ENCODE results near the gene HNRNPLL. TPM values are rescaled to one million over a fixed set of nuclear protein-coding genes. Genes with fewer than 3 reads are reported as not detected.

Gene HNRNPLL
- total RNA-seq, 1 donor from 2014 or later, result 63.0 TPM

GRCh38 chr2:38557981-38558380 is 44.7 kb downstream of the HNRNPLL start:
- Mint-ChIP-seq H3K36me3 (ENCODE audit: unreplicated experiment) (peaks cover 31% of the 10 kb centered on the region), H3K27me3 (ENCODE audit: unreplicated experiment) (no peaks in the 10 kb centered on the region), H3K27ac (ENCODE audit: unreplicated experiment) (no peak overlapping the region), H3K4me1 (ENCODE audit: unreplicated experiment) (no peaks in the 10 kb centered on the region), H3K4me3 (ENCODE audit: unreplicated experiment) (no peak overlapping the region), H3K9me3 (ENCODE audit: unreplicated experiment) (no peaks in the 10 kb centered on the region)
- TF ChIP-seq, protein P1, sequence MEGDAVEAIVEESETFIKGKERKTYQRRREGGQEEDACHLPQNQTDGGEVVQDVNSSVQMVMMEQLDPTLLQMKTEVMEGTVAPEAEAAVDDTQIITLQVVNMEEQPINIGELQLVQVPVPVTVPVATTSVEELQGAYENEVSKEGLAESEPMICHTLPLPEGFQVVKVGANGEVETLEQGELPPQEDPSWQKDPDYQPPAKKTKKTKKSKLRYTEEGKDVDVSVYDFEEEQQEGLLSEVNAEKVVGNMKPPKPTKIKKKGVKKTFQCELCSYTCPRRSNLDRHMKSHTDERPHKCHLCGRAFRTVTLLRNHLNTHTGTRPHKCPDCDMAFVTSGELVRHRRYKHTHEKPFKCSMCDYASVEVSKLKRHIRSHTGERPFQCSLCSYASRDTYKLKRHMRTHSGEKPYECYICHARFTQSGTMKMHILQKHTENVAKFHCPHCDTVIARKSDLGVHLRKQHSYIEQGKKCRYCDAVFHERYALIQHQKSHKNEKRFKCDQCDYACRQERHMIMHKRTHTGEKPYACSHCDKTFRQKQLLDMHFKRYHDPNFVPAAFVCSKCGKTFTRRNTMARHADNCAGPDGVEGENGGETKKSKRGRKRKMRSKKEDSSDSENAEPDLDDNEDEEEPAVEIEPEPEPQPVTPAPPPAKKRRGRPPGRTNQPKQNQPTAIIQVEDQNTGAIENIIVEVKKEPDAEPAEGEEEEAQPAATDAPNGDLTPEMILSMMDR (IDR thresholded peaks at IDR 0.05), result no peak
- DNase-seq (ENCODE audit: extremely low spot score, unreplicated experiment), result no peak

DNA sequence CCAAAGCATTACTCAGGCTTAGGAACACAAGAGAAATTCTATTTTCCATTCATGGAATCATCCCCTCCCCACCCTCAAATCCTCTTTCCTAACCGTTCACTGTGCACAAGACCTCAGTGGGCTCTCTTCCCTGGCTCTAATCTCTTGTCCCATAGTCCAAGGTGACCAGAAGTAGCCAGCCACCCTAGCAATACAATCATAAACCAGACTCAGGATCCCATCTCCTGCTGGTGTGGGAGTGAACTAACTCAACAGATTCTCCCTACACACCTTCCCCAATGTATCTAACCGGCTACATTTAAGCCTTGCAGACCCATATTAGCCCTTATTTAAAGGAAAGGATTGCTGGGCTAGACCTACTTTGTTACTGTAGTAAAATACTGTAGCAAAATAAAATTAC is 45.5 kb downstream of the HNRNPLL start:
- TF ChIP-seq, protein P1 (IDR thresholded peaks at IDR 0.05), result no peak
- no peaks in the 10 kb centered on the region for H3K27me3 Mint-ChIP-seq (ENCODE audit: unreplicated experiment)
- no peaks in the 10 kb centered on the region for H3K9me3 Mint-ChIP-seq (ENCODE audit: unreplicated experiment)
- H3K4me1 Mint-ChIP-seq (ENCODE audit: unreplicated experiment), result no peaks in the 10 kb centered on the region
- peaks cover 33% of the 10 kb centered on the region for H3K36me3 Mint-ChIP-seq (ENCODE audit: unreplicated experiment)
- no peak overlapping the region for H3K4me3 Mint-ChIP-seq (ENCODE audit: unreplicated experiment)
- DNase-seq (ENCODE audit: extremely low spot score, unreplicated experiment), result no peak
- H3K27ac Mint-ChIP-seq (ENCODE audit: unreplicated experiment), result no peak overlapping the region

DNA sequence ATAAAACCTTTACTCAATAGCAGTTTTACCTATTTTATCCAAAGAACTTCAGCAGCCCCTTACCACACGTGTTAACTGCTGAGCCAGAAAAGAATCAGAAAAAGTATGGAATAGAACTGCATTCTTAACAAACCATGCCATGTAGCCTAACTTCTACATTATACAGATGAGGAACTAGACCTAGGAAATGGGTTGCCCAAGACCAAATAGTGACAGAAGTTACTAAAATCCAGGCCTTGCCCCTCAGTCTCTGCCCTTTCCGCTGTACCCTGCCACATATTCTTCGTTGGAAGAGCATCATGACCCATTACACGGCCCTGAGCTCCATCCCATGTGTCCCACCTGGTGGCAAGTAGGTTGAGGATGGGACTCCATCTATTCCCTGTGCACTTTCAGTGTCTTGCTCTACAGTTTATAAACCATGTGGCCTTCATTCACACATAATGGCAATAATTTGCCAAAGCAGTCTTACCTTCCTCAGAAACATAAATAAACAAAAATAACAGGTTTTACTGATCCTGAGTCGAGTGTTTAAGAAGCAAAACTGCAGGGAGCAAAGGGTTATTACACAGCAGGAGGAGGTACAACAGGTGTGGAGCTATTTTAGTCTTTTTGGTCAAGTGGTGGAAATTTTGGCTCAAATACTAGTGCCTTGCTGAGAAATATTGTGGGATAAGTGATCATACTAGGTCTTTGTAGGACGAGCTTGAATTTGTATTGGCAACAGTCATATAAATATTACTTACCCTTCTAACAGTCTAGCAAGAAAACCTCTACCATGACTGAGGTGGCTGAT is 46.5 kb downstream of the HNRNPLL start:
- Mint-ChIP-seq H3K36me3 (ENCODE audit: unreplicated experiment) (peaks cover 30% of the 10 kb centered on the region), H3K9me3 (ENCODE audit: unreplicated experiment) (no peaks in the 10 kb centered on the region), H3K4me1 (ENCODE audit: unreplicated experiment) (no peaks in the 10 kb centered on the region), H3K27ac (ENCODE audit: unreplicated experiment) (no peak overlapping the region), H3K4me3 (ENCODE audit: unreplicated experiment) (no peak overlapping the region), H3K27me3 (ENCODE audit: unreplicated experiment) (no peaks in the 10 kb centered on the region)
- DNase-seq (ENCODE audit: extremely low spot score, unreplicated experiment), result no peak
- TF ChIP-seq, protein P1 (IDR thresholded peaks at IDR 0.05), result no peak

DNA sequence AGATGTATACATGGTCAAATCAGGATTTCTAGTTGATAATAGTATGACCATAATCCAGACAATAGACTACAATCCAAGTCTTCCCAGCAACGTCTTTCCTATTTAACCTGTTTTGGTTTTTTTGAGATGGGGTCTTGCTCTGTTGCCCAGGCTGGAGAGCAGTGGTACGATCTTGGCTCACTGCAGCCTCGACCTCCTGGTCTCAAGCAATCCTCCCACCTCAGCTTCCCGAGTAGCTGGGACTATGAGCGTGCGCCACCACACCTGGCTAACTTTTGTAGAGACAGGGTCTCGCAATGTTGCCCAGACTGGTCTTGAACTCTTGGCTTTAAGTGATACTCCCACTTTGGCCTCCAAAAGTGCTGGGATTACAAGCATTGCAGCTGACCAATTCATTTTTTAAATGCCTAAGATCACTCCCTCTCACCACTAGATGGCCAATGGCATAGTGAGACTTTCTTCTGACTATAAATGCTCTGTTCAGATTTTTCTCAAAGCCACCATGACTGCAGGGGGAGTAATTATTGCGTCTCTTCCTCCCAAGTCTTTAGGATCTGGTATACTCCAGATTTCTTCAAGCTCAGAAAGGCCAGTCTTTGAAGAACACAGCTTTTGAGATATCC is 47.6 kb downstream of the HNRNPLL start:
- Mint-ChIP-seq H3K4me3 (ENCODE audit: unreplicated experiment) (no peak overlapping the region), H3K36me3 (ENCODE audit: unreplicated experiment) (peaks cover 29% of the 10 kb centered on the region), H3K27me3 (ENCODE audit: unreplicated experiment) (no peaks in the 10 kb centered on the region), H3K4me1 (ENCODE audit: unreplicated experiment) (no peaks in the 10 kb centered on the region), H3K9me3 (ENCODE audit: unreplicated experiment) (no peaks in the 10 kb centered on the region), H3K27ac (ENCODE audit: unreplicated experiment) (no peak overlapping the region)
- no peak for DNase-seq (ENCODE audit: extremely low spot score, unreplicated experiment)
- TF ChIP-seq, protein P1 (IDR thresholded peaks at IDR 0.05), result peak; percentile 46

DNA sequence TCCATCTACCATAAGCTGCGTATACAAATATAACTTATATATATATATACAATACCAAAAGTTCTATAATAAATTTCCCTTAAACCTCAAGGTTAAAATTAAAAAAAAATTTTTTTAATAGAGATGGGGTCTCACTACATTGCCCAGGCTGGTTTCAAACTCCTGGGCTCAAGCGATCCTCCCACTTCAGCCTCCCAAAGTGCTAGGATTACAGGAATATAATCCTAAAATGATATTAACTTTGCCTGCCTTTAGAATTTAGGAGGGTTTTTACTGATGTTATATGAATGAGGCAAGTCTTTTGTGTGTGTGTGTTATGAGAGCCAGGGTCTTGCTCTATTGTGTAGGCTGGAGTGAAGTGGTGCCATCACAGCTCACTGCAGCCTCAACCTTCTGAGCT is 49.2 kb downstream of the HNRNPLL start:
- no peak overlapping the region for H3K4me3 Mint-ChIP-seq (ENCODE audit: unreplicated experiment)
- no peaks in the 10 kb centered on the region for H3K4me1 Mint-ChIP-seq (ENCODE audit: unreplicated experiment)
- DNase-seq (ENCODE audit: extremely low spot score, unreplicated experiment), result no peak
- TF ChIP-seq, protein P1 (IDR thresholded peaks at IDR 0.05), result no peak
- H3K27ac Mint-ChIP-seq (ENCODE audit: unreplicated experiment), result no peak overlapping the region
- no peaks in the 10 kb centered on the region for H3K27me3 Mint-ChIP-seq (ENCODE audit: unreplicated experiment)
- peaks cover 23% of the 10 kb centered on the region for H3K36me3 Mint-ChIP-seq (ENCODE audit: unreplicated experiment)
- no peaks in the 10 kb centered on the region for H3K9me3 Mint-ChIP-seq (ENCODE audit: unreplicated experiment)
